Epithelial cell of prostate (primary cell): Measurements from ENCODE around the gene NRP2.

Experiments
- DNase-seq: peaks from one replicate; pipeline ENCODE4 v3.0.0-alpha.2; 2011; ENCODE audit warnings: low read depth, low spot score
- H3K27ac ChIP-seq: fragments of 450-650 bp; 2 replicates; pipeline ENCODE4 v1.5.1; 2017; ENCODE audit warnings: mild to moderate bottlenecking

Gene NRP2

DNA sequence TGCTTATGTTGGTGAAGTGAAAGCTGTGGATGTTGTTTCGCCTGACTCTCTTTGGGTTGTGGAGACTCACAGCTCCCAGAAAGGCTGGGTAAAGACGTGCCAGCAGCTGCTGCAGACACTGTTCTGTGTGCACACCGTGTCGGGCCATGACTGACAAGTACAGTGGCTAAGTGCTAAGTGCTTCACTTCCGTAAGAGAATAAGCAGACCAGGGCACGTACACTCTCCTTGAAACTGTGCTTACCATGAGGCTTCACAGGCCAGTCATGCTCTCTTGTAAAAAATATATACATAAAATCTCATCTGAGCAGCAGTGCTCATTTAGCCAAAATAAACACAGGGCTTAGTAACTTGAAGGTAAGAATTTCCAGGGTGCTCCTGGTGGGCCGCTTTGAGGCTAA lies 86.0 kb downstream of the NRP2 start:
- H3K27ac ChIP-seq: peak overlapping the region; percentile 62
- no peak for DNase-seq

GRCh38 chr2:205768815-205769494 lies 86.7 kb downstream of the NRP2 start:
- H3K27ac ChIP-seq: peak overlapping the region; percentile 62
- DNase-seq: no peak

GRCh38 chr2:205769495-205769850 lies 87.2 kb downstream of the NRP2 start:
- peak; percentile 46 for DNase-seq
- peak overlapping the region; percentile 62 for H3K27ac ChIP-seq

- peak overlapping the region; percentile 62 for H3K27ac ChIP-seq
- DNase-seq: no peak
Measured at GRCh38 chr2:205769879-205770278, 87.6 kb downstream of the NRP2 start.

GRCh38 chr2:205770577-205770976 lies 88.3 kb downstream of the NRP2 start:
- no peak overlapping the region for H3K27ac ChIP-seq
- DNase-seq: no peak

DNA sequence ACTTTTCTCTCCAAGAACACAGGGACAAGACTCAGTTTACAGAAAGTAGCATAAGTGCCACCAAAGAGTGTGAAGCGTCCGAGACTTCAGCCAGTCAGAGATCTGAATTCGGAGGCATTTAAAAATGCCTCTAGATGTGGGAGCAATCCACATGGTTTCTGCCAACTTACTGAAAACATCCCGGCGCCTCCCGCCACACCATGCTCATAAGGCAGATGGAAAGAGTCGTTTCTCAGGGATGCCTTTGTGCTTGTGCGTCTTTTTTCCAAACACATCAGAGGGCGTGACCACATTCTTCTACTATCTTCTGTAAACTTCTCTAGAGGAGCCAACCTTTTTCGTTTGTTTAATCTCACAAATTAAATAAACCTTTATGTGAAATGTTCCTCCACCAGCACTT lies 88.7 kb downstream of the NRP2 start:
- no peak for DNase-seq
- H3K27ac ChIP-seq: peak overlapping the region; percentile 33

GRCh38 chr2:205771666-205772065 lies 89.4 kb downstream of the NRP2 start:
- DNase-seq: no peak
- peak overlapping the region; percentile 33 for H3K27ac ChIP-seq

- no peak for DNase-seq
- no peak overlapping the region for H3K27ac ChIP-seq
Measured at GRCh38 chr2:205772983-205773382, 90.7 kb downstream of the NRP2 start.

DNA sequence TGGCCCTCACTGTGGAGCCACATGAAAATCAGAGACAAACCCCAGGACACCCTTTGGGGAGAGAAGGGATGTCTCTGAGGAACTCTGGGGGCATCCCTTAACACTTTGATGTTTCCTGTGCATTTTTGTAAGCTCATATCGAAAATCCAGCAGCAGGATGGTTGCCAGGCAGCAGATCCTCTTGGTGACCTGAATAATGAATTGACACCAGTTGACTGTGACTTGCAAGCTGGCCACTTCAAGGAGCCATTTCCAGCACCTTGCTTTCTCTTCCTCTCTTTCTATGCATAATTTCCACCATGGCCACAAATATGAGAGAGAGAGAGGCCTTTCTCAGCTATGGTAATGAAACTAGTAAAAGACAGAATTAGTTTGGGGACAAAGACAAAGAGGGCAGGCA lies 91.7 kb downstream of the NRP2 start:
- no peak for DNase-seq
- H3K27ac ChIP-seq: no peak overlapping the region

DNA sequence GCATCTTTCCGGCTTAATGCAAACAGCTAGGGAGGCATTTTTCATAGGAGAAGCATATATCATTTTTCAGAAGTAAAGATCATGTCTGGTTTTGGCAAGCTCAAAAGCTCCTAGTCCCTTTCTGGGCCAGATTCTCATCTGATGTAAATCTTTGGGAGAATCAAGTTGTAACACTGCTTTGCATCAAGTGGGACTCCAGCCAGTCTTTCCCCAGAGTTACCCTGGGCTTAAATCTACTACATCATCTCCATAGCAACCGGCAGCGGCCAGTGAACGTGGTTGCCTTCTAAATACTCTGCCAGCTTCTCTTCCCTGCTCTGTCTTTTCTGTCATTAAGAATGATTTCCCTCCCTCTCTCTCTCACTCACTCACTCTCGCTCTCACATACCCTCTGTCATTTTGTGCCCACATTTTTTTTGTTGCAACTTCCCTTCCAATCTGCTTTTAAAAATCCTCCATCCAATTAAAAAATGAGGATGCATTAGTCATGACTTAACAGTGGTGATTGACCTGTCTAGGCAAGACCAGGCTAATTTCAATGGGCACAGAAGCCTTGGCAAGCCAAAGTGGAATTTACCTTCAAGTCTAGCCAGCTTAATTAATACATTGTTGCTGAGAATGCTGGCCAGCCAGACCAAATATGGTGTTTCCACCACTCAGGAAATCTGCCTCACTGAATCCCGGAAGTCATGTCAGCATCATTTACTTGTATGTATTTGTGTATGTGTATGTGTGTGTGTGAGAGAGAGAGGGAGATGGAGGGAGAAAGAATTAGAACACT lies 93.0 kb downstream of the NRP2 start:
- peak; percentile 97 for DNase-seq

DNA sequence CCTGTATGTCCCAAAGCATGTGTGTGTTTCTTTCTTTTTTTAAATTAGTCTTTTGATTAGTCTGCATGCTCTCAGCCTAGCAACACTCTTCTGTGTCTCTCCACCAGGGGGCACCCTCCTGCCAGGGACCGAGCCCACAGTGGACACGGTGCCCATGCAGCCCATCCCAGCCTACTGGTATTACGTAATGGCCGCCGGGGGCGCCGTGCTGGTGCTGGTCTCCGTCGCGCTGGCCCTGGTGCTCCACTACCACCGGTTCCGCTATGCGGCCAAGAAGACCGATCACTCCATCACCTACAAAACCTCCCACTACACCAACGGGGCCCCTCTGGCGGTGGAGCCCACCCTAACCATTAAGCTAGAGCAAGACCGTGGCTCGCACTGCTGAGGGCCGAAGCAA lies 93.8 kb downstream of the NRP2 start:
- no peak for DNase-seq
- peak overlapping the region; percentile 62 for H3K27ac ChIP-seq

More for the DNA sequence above, 93.0 kb downstream of the NRP2 start:
- peak overlapping the region; percentile 62 for H3K27ac ChIP-seq

DNA sequence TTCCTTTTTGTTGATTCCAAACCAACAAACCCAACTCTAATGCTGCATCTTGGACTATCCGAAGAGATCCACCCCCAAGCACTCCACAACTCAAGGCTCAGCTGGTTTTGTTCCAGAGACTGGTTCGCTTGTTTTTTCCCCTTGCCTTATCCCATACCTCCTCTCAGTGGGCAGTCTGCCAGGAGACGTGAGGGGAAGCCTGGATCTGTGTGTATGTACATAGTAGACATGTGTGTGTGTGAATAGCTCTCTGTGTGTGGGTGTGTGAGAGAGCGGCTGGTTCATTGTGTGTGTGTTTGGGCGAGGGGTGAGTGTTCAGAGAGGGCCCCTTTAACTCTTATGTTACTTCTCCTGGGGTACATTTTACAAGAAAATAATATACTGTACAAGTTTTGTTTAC lies 94.4 kb downstream of the NRP2 start:
- DNase-seq: no peak
- no peak overlapping the region for H3K27ac ChIP-seq

DNA sequence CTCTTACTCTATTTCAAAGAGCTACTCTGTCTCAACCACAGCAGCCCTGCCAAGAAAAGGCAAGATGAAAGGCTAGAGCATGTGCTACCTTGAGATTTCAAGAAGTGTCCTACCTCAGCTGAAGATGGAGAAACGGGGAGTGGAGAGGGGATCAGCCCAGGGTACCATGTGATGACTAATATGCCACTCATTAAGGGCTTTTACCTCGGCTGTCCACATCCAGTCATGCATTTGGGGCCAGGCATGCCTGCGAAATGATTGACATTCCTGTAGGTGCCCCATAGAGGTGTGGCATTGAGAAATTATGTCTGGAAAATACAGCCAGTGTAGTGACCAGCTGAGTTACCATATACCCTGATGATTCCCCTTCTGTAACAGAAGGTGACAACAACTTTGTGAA lies 96.1 kb downstream of the NRP2 start:
- no peak for DNase-seq
- no peak overlapping the region for H3K27ac ChIP-seq

DNA sequence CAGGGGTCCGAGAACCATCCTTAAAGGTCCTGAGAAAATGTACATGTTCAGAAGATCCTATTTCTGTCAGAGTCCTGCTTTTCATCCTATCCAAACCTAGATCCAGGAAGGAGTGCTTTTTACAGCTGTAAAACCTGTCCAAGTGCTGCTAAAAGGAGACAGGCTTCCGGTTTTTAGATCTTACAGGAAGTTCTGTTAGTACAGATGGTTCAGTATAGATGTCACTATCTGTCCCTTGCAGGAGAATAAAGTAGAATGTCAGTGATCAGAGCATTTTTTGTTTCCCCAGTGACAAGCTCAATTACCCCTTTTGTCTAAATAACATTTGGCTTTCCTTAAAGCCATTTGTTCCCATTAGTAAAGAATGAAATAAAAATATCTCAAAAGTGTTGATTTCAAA lies 98.3 kb downstream of the NRP2 start:
- no peak for DNase-seq
- H3K27ac ChIP-seq: no peak overlapping the region

GRCh38 chr2:205781244-205781931 lies 99.1 kb downstream of the NRP2 start:
- H3K27ac ChIP-seq: no peak overlapping the region
- no peak for DNase-seq

GRCh38 chr2:205782941-205783340 lies 100.6 kb downstream of the NRP2 start:
- DNase-seq: no peak

GRCh38 chr2:205783872-205784499 lies 101.7 kb downstream of the NRP2 start:
- no peak for DNase-seq
- no peak overlapping the region for H3K27ac ChIP-seq

More at GRCh38 chr2:205782941-205783340, 100.6 kb downstream of the NRP2 start:
- no peak overlapping the region for H3K27ac ChIP-seq

- no peak for DNase-seq
- no peak overlapping the region for H3K27ac ChIP-seq
Measured at GRCh38 chr2:205785507-205786260, 103.4 kb downstream of the NRP2 start.

- no peak overlapping the region for H3K27ac ChIP-seq
- DNase-seq: no peak
Measured at GRCh38 chr2:205786976-205787375, 104.7 kb downstream of the NRP2 start.

GRCh38 chr2:205787761-205788160 lies 105.5 kb downstream of the NRP2 start:
- no peak for DNase-seq
- H3K27ac ChIP-seq: no peak overlapping the region
